H1 (cell line): ENCODE results near the gene AVPI1. TPM values are rescaled to one million over a fixed set of nuclear protein-coding genes. Genes with fewer than 3 reads are reported as not detected.

Experiments
- CTCF ChIA-PET: fragments of 300-600 bp; sonication (Branson Sonifier 250); formaldehyde crosslinking; loops from one replicate; lab custom pipeline; 2021; ENCODE audit not compliant: partially characterized antibody; lab: Charles Lee
- POLR2A ChIA-PET: fragments of 300-600 bp; sonication (Branson Sonifier 250); formaldehyde crosslinking; loops from one replicate; lab custom pipeline; 2021; ENCODE audit warnings: inconsistent platforms; ENCODE audit not compliant: partially characterized antibody; lab: Charles Lee
- DNase-seq, 2 experiments: peaks; one replicate each; pipeline versions ENCODE4 v3.0.0 to v3.0.0-alpha.2; 2010 to 2022; ENCODE audit warnings: low spot score in 2 of 2, low read depth in 1 of 2, mixed read lengths in 1 of 2
- FAIRE-seq: peaks from 2 replicates; lab custom pipeline; 2011; peaks lifted over from hg19 to GRCh38; lab: Jason Lieb, UNC
- H2AFZ ChIP-seq: 2 replicates; pipeline ENCODE4 v1.8.1; 2012; ENCODE audit warnings: low read length, inconsistent platforms
- H2AK5ac ChIP-seq: 2 replicates; pipeline ENCODE4 v1.6.1; 2013; ENCODE audit warnings: low read depth, low read length
- H2BK120ac ChIP-seq: replicated peaks from 2 replicates; pipeline ENCODE3; 2013; ENCODE audit warnings: low read depth, low read length, inconsistent platforms
- H2BK12ac ChIP-seq: 2 replicates; pipeline ENCODE4 v1.6.1; 2013; ENCODE audit warnings: low read depth, low read length
- H2BK15ac ChIP-seq: 2 replicates; pipeline ENCODE4 v1.6.1; 2013; ENCODE audit warnings: low read length
- H2BK20ac ChIP-seq: 2 replicates; pipeline ENCODE4 v1.6.1; 2013; ENCODE audit warnings: low read length
- H2BK5ac ChIP-seq: 2 replicates; pipeline ENCODE4 v1.6.1; 2013; ENCODE audit warnings: low read depth, low read length
- H3K14ac ChIP-seq: 2 replicates; pipeline ENCODE4 v1.6.1; 2013; ENCODE audit warnings: inconsistent platforms; ENCODE audit not compliant: insufficient read length
- H3K18ac ChIP-seq: 2 replicates; pipeline ENCODE4 v1.6.1; 2013; ENCODE audit warnings: low read length; ENCODE audit errors: extremely low read depth
- H3K23ac ChIP-seq: 2 replicates; pipeline ENCODE4 v1.6.1; 2013; ENCODE audit warnings: inconsistent platforms; ENCODE audit not compliant: insufficient read length
- H3K23me2 ChIP-seq: 2 replicates; pipeline ENCODE4 v1.6.1; 2013; ENCODE audit warnings: low read depth, low read length
- H3K27ac ChIP-seq: 2 replicates; pipeline ENCODE4 v1.6.1; 2011; ENCODE audit warnings: low read depth, low read length, inconsistent platforms
- H3K27me3 ChIP-seq, 4 experiments: replicated peaks in 1 of 4; 1 replicate in 1 of 4; 2 replicates in 3 of 4; pipeline versions ENCODE4 v1.6.1 to v1.8.1; 2011 to 2013; ENCODE audit warnings: low read length in 3 of 4, mild to moderate bottlenecking in 3 of 4, inconsistent platforms in 2 of 4, mixed read lengths in 2 of 4, moderate library complexity in 1 of 4; ENCODE audit not compliant: control insufficient read depth in 3 of 4, insufficient read depth in 3 of 4; ENCODE audit errors: extremely low read depth in 1 of 4
- H3K36me3 ChIP-seq, 4 experiments: 2 replicates each; pipeline versions ENCODE4 v1.6.1 to v1.8.1; 2011 to 2013; ENCODE audit warnings: mild to moderate bottlenecking in 4 of 4, low read length in 3 of 4, moderate library complexity in 2 of 4, control low read depth in 1 of 4, inconsistent platforms in 1 of 4; ENCODE audit not compliant: insufficient read depth in 4 of 4, control insufficient read depth in 2 of 4
- H3K4ac ChIP-seq: replicated peaks from 2 replicates; pipeline ENCODE3; 2013; ENCODE audit warnings: low read length, low read depth, mixed read lengths, inconsistent platforms; ENCODE audit not compliant: insufficient read length
- H3K4me1 ChIP-seq, 4 experiments: replicated peaks in 1 of 4; 1 replicate in 1 of 4; 2 replicates in 3 of 4; pipeline versions ENCODE4 v1.6.1 to v1.8.1; 2011 to 2013; ENCODE audit warnings: low read length in 3 of 4, inconsistent platforms in 2 of 4, mixed read lengths in 1 of 4; ENCODE audit not compliant: insufficient read depth in 4 of 4, control insufficient read depth in 3 of 4
- H3K4me2 ChIP-seq, 2 experiments: 2 replicates each; pipeline versions ENCODE4 v1.6.1 to v1.8.1; 2011 to 2013; ENCODE audit warnings: low read depth in 2 of 2, low read length in 2 of 2, control low read depth in 1 of 2, inconsistent platforms in 1 of 2, mild to moderate bottlenecking in 1 of 2; ENCODE audit not compliant: insufficient read depth in 1 of 2
- H3K4me3 ChIP-seq, 4 experiments: fragments of 200-600, 300-600 bp in 1 of 4; sonication (generic), shearing (Covaris generic), sonication (Bioruptor Twin) in 1 of 4; 2 replicates each; pipeline versions ENCODE4 v1.5.1 to v1.8.1; 2011 to 2016; ENCODE audit warnings: low read length in 4 of 4, low read depth in 3 of 4, control low read depth in 2 of 4, inconsistent platforms in 2 of 4, mild to moderate bottlenecking in 2 of 4, mixed read lengths in 1 of 4, moderate library complexity in 1 of 4; ENCODE audit not compliant: insufficient read depth in 2 of 4; ENCODE audit errors: extremely low read depth in 1 of 4
- H3K56ac ChIP-seq: replicated peaks from 2 replicates; pipeline ENCODE3; 2013; ENCODE audit warnings: low read depth, mild to moderate bottlenecking, mixed read lengths, low read length, inconsistent platforms; ENCODE audit not compliant: insufficient read length
- H3K79me1 ChIP-seq: 2 replicates; pipeline ENCODE4 v1.6.1; 2013; ENCODE audit warnings: low read depth, low read length, control low read depth
- H3K79me2 ChIP-seq, 2 experiments: 2 replicates each; pipeline versions ENCODE4 v1.6.1 to v1.8.1; 2012 to 2013; ENCODE audit warnings: low read length in 2 of 2, mild to moderate bottlenecking in 2 of 2, inconsistent platforms in 1 of 2; ENCODE audit not compliant: insufficient read depth in 2 of 2, control insufficient read depth in 1 of 2
- H3K9ac ChIP-seq, 4 experiments: replicated peaks in 1 of 4; 1 replicate in 1 of 4; 2 replicates in 3 of 4; pipeline versions ENCODE4 v1.6.1 to v1.8.1; 2011 to 2013; ENCODE audit warnings: low read depth in 3 of 4, low read length in 3 of 4, control low read depth in 2 of 4, mild to moderate bottlenecking in 2 of 4, moderate library complexity in 2 of 4, inconsistent platforms in 1 of 4; ENCODE audit errors: extremely low read depth in 1 of 4
- H3K9me3 ChIP-seq, 2 experiments: 2 replicates each; pipeline versions ENCODE4 v1.6.1 to v1.8.1; 2012 to 2013; ENCODE audit warnings: mild to moderate bottlenecking in 2 of 2, moderate library complexity in 2 of 2, control low read depth in 1 of 2, inconsistent platforms in 1 of 2, low read depth in 1 of 2, low read length in 1 of 2, mixed read lengths in 1 of 2; ENCODE audit not compliant: insufficient read depth in 2 of 2
- H4K20me1 ChIP-seq, 2 experiments: replicated peaks in 1 of 2; 2 replicates each; pipeline versions ENCODE3 to v1.8.1; 2011 to 2013; ENCODE audit warnings: inconsistent platforms in 2 of 2, low read length in 2 of 2, mild to moderate bottlenecking in 1 of 2; ENCODE audit not compliant: insufficient read depth in 2 of 2, control insufficient read depth in 1 of 2
- H4K5ac ChIP-seq: 2 replicates; pipeline ENCODE4 v1.6.1; 2013; ENCODE audit warnings: low read length, low read depth, mixed read lengths, inconsistent platforms; ENCODE audit not compliant: insufficient read length
- H4K8ac ChIP-seq: 2 replicates; pipeline ENCODE4 v1.8.0; 2013; ENCODE audit warnings: mild to moderate bottlenecking, moderate library complexity, low read length, inconsistent platforms; ENCODE audit not compliant: insufficient read depth; ENCODE audit errors: extremely low read depth
- H4K91ac ChIP-seq: replicated peaks from 2 replicates; pipeline ENCODE3; 2013; ENCODE audit warnings: low read length, mixed read lengths, inconsistent platforms; ENCODE audit not compliant: insufficient read length
- CBX5 ChIP-seq: fragments of 300-800, 300-1000 bp; sonication (generic); IDR thresholded peaks from 2 replicates; pipeline ENCODE4 v1.7.1; 2016; ENCODE audit warnings: antibody characterized with exemption, low read length, low read depth
- TBP ChIP-seq: IDR thresholded peaks from 2 replicates; pipeline ENCODE4 v1.6.1; 2011; ENCODE audit warnings: low read depth, low read length, improper control_type of control experiment
- WGBS, 2 experiments: shearing (Covaris generic) in 1 of 2; methylation state at CpG; one replicate each; pipeline versions ENCODE4 v1.1.6 to v1.1.7; 2013 to 2015; ENCODE audit warnings: low lambda C conversion rate in 2 of 2, mixed read lengths in 2 of 2, inconsistent platforms in 1 of 2, low coverage in 1 of 2, missing lambda C conversion rate in 1 of 2; ENCODE audit not compliant: insufficient replicate concordance in 2 of 2, insufficient coverage in 1 of 2, insufficient read length in 1 of 2; ENCODE audit errors: extremely low coverage in 1 of 2, missing lambda C conversion rate in 1 of 2; 5-methylcytosine and 5-hydroxymethylcytosine counted together
- polyA plus RNA-seq, 7 experiments: library from polyadenylated mRNA; depleted of rRNA in 3 of 7; stranded (reverse) in 5 of 7; unstranded in 2 of 7; fragments of >200 nt in 5 of 7; fragments of 200-250 nt in 2 of 7; gene quantifications; 1 replicate in 5 of 7; 2 replicates in 1 of 7; 4 replicates in 1 of 7; pipeline versions ENCODE4 v1.2.1 to v1.2.3, GENCODE V29; 2011 to 2013; ENCODE audit warnings: missing spikeins in 2 of 7, mixed read lengths in 2 of 7
- total RNA-seq: library from RNA; stranded (reverse); fragmentation: NEBNext Ultra II Directional; extraction: Animal tissue kit (Norgen Biotek cat#: 25700); gene quantifications from 2 replicates; pipeline ENCODE4 v1.2.1, GENCODE V29; 2021
- TF ChIP-seq, protein P1 (sequence below): IDR thresholded peaks from 2 replicates; pipeline ENCODE4 v1.6.1; 2011; ENCODE audit warnings: low read length, improper control_type of control experiment

The AVPI1 gene
- total and polyA plus RNA-seq, 2 of the 8 experiments (the other 6 are each of a cell fraction or from before 2014, with no cell fraction given), result 9.0 to 13.5 TPM

DNA sequence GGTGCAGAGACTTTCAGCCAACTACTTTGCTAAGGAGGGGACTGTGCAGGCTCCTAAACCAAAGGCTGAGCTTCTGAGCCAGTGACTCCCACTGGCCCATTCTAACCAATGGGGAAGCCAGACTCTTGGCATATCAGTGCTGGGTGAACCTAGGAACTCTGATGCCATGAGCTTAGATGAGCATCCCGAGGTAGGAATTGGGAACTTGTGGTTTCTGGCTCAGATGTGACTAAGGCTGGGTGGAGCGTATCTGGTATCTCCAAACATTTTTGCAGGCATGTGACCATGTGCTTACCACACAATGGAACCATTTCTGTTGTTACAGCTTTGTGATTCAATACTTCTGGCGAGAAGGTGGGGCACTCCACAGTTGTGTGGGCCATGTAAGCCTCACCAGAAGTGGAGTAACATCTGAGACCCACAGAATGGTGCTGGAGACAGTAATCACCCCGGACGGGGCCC is 2.5 kb upstream of the AVPI1 start:
- no peak overlapping the region for H3K4me2 ChIP-seq
- POLR2A ChIA-PET, result interaction anchor here (1.2 to 5.3 kb wide), 5 partner anchors 12 to 49 kb away, joined by 3 to 42 read pairs (median 4); partner anchors contain the start of genes MARVELD1 and ZFYVE27

More for the DNA sequence above, 2.5 kb upstream of the AVPI1 start:
- H2BK12ac ChIP-seq, result peak overlapping the region; percentile 21; the same call in 1 of the 2 replicates
- no peak overlapping the region for H2BK5ac ChIP-seq
- no peaks in the 10 kb centered on the region for H3K9me3 ChIP-seq
- peaks cover 0 to 7% (median 0%) of the 10 kb centered on the region in 4 experiments; a peak in 2 of 7 replicates for H3K27me3 ChIP-seq
- no peak overlapping the region for H3K4me3 ChIP-seq
- no peak overlapping the region for H3K9ac ChIP-seq
- no peak overlapping the region for H3K56ac ChIP-seq
- no peak overlapping the region for H4K5ac ChIP-seq
- H2AK5ac ChIP-seq, result no peak overlapping the region
- no peak for FAIRE-seq
- 89% methylated on average over 5 of the region's 5 CpGs; no CpG with 5 or more reads in 1 of the 2 experiments for WGBS, 2 experiments
- TF ChIP-seq TBP, result no peak
- TF ChIP-seq, protein P1, sequence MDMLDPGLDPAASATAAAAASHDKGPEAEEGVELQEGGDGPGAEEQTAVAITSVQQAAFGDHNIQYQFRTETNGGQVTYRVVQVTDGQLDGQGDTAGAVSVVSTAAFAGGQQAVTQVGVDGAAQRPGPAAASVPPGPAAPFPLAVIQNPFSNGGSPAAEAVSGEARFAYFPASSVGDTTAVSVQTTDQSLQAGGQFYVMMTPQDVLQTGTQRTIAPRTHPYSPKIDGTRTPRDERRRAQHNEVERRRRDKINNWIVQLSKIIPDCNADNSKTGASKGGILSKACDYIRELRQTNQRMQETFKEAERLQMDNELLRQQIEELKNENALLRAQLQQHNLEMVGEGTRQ, result no peak
- TF ChIP-seq CBX5, result no peak
- H3K36me3 ChIP-seq, result 0 out of 8 replicates have a peak, but pooled peaks cover 0 to 2% (median 0%) of the 10 kb centered on the region in 4 experiments
- no peak overlapping the region for H4K91ac ChIP-seq
- CTCF ChIA-PET, result interaction anchor here (1.6 to 6.5 kb wide), 4 partner anchors 13 to 44 kb away, joined by 4 to 50 read pairs (median 38); no protein-coding TSS in a partner anchor
- H2BK20ac ChIP-seq, result no peak overlapping the region
- H4K20me1 ChIP-seq, result peaks cover 0 to 2% of the 10 kb centered on the region in 2 experiments
- H2BK120ac ChIP-seq, result no peak overlapping the region
- H3K4me1 ChIP-seq, result peaks cover 0 to 8% (median 4%) of the 10 kb centered on the region in 4 experiments; a peak in 4 of 7 replicates
- no peak for DNase-seq
- H3K18ac ChIP-seq, result no peak overlapping the region
- no peak overlapping the region for H3K4ac ChIP-seq
- H2BK15ac ChIP-seq, result no peak overlapping the region
- H3K23ac ChIP-seq, result no peak overlapping the region
- H3K79me1 ChIP-seq, result no peaks in the 10 kb centered on the region
- no peak overlapping the region for H2AFZ ChIP-seq
- H3K79me2 ChIP-seq, result peaks cover 0 to 8% of the 10 kb centered on the region in 2 experiments; a peak in 1 of 4 replicates
- H3K23me2 ChIP-seq, result peaks cover 7% of the 10 kb centered on the region; the same call in 1 of the 2 replicates
- H3K27ac ChIP-seq, result no peak overlapping the region
- no peak overlapping the region for H4K8ac ChIP-seq
- H3K14ac ChIP-seq, result no peak overlapping the region
